GM18858 (cell line): ENCODE measurements around the gene TBKBP1.

Experiments used
- ATAC-seq: cut with Tn5 transposase; IDR thresholded peaks from one replicate; pipeline ENCODE4 v1.9.1; 2021; ENCODE audit not compliant: unreplicated experiment

The TBKBP1 gene

DNA sequence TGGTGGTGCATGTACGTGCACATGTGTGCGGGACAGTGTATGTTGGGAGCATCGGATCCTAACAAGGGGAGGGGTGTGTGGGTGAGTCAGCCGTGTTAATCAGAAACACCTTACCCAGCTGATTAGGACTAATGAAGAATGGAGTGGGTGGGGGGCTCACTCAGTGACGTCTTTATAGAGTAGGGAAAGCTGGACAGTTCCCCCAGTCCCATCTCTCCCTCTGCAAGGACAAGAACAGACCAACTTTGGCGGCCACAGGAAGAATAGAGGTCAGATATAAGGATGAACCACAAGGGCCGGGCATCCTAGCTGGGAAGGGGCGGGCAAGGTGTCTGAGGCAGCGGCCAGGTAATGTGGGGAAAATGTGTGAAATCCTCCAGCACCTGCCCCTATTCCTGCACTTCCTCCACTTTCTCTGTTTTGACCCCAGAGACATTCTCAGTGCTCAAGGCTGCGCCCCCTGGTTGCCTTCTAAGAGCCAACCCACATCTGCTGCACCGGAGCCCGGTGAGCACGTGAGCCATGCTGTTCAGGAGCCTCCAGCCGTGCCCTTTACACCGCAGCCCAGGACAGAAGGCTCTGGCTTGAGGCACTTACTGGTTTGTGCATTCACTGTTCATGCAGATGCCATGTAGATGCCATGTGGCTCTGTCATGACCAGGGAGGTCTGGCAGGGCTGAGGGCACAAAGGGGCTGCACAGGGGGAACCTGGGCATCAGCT lies 20.2 kb downstream of the TBKBP1 start:
- no peak for ATAC-seq

DNA sequence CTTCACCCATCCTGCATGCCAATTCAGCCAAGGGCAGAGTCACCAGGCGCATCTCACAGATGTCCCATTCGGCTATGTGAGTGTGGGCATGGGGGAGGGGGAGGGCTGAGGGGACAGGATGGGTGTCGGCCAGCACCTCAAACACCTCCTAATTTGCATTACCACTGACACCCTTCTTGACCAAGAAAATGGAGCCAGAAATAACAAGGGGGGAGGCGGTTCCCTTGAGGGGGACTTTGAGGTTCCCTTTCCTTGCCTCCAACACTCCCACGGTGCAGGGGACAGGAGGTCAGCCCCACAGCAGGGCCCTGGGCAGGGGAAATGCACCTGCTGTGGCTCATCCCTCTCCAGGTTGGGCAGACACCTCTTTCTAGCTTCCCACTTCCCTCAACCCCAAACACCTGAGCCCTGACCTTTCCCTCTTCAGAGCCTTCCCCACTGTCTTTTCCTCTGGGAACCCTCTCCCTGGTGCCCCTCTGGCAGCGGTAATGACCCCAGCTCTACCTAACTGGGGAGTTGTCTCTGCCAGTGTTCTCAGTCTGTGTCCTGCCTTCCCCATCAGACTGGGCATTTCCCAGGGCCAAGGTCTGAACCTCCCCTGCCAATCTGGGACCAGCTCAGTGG lies 20.9 kb downstream of the TBKBP1 start:
- no peak for ATAC-seq

DNA sequence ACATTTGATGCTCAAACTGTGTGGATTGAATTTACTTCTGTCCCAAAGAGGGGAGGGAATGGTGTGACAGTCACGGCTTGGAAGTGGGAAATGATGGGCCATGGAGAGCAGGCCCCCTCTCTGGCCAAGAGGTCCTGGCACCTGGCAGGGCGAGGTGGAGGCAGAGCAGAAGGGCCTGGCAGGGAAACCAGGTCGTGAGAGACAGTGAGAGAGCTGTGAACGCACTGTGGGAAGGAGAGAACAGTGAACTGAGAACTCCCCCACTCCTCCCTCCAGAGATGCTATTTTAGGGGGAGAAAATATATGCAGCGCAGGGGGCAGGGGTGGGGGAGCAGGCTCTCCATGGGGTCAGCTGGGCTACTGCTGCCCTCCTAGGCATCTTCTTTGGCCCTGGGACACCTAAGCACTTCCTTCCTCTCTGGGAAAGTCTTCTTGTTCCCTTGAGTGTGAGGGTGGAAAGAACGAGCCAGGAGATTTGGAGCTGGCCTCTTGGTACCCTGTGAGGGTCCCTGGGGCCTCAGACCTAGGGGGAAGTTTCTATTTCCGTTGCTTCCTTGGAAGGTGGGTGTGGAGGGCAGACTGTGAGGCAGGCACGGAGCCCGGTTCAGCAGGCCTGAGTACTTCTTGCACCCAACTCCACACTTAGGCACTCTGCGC lies 21.8 kb downstream of the TBKBP1 start:
- ATAC-seq, result no peak

DNA sequence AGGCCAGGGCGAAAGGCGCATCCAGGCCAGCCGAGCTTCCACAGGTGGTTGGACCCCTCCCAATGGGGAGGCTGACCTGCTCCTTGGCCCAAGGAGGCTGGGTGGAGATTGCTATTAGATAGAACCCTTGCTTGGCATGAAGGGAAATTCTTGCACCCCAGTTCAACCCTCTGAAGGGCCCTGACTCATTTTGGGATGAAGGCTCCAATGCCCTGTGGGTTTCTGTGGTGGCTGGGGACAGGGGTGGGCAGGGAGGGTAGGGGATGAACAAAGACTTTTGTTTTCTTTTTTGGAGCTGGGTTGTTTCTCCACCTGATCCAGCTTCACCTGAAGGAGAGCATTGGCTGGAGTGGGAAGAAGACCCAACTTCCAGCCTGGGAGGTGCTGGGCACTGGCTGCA lies 22.4 kb downstream of the TBKBP1 start:
- ATAC-seq, result no peak

DNA sequence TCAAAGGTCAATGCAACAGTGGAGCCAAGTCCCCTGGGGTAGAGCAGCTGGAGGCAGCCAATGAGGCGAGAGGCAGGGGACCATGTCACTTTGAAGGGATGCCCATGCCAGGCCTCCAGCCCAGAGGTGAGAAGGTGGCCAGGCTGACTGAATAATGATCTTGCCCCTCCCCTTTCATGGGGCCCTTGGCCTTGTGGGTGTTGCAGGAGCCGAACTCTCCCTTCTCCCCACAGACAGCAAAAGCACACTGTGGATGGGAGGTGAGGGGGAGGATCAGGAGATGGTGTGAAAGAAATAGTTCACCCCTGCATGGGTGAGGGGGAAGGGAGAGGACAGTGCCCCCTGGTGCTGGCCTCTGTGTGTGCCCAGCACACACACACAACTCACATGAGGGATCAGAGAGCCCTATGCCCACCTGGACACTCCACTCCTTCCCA lies 23.3 kb downstream of the TBKBP1 start:
- no peak for ATAC-seq

DNA sequence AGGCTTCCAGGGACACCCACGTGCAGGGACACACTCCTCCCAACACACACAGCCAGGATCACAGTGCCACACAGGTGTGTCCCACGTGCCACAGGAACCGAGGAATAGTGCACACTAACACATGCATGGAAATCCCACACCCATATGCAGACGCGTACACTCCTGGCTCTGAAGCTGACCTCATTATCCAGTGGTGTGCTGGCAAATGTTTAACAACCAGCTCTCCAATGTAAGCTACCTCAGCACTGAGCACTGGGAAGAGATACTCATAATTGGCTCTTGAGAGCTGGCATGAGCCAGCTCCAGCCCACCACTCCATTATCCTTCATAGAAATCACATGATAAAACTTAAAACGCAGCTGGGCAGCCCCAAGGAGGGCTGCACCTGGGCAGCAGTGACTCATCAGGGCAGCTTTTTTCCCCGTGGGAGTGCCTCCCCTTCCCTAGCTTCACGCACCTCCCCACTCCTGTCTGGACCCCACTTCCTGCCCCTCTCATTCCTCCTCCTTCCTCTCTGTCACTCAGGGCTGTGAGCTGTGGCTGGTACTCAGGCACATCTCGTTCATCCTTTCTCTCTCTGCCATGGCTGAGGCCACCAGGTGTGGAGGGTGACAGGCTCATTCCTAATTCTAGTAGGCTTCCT lies 24.1 kb downstream of the TBKBP1 start:
- no peak for ATAC-seq

DNA sequence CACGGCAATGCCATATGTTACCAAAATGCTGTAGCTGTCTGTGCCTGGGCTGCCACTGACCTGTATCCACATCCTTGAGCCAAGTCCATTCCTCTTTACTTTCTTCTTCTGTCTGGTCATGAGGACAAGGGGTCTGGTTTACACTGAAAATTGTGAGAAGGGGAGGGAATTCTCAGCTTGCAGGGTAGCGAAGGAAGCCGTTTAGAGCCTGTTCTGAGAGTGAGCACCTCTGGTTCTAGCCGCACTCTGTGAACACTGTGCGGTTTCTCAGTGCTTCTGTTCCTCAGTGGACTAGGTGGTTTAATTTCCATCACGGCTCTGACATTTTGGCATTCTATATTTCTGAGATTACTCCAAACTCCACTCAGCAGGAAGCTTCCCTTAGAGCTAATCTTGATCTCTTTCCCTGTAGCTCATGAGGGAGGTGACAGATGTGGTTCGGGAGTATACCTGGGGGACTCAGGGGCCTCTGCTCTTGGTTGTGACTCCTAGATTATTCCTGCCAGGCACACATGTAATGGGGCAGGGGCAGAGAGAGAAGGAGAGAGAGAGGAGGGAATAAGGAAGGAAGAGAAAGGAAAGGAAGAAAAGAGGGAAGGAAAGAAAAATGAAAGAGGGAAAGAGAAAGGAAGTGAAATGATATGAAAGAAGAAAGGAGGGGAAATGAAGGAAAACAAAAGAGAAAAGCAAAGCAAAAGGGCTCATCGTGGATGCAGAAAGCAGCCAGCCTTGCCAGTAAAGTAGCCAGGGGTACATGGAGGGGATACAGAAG lies 24.9 kb downstream of the TBKBP1 start:
- ATAC-seq, result no peak

DNA sequence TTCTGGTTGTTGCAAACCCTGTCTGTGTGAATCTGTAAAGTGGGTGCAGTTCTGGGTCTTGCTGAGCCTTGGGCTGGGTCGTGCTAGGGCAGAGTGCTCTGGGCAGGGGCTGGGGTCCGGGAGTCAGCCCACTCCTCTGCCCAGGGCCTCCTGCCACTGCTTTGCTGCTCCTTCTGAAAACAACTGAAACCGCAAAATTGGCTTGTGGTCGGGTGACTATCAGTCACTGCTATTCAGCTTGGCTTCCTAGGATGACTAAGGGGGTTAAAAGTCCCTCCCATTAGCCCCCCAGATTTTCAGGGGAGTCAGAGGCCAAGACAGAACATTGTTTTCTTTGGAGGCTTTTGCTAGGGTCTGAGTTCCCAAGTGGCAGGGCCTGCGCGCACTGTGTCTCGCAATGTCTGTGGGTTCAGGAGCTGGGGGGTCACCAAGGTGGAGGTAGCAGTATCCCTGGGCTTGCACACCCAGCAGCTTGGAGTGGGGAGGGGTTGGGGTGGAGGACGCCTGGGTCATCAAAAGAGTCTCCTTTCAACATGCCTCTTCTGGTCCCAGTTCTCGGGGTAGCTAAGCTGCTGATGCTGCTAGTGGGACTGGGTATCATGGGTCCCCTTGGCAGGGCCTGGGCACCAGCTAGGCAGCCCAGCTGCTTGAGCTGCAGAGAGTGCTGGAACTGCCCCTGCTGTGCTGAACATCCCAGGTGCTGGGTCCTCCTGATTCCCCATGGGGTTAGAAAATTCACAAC lies 25.6 kb downstream of the TBKBP1 start:
- ATAC-seq, result no peak

DNA sequence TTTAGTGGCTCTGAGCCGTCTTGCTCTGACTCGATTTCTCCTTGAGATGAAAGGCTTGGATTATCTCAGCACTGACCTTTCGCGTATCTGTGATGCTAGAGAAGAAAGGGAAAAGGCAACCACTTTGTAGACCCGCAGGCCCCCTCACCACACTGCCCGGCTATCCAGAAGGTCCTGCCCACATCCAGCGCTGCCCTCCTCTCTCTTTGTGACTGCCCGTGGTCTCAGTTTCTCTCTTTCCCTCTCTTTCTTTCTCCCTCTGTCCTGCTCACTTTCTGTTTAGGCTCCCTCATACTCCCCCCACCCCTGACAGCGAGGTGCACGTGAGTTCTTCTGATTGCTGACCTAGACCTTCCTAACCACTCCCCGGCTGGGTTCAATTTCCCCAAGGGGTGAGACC lies 26.2 kb downstream of the TBKBP1 start:
- no peak for ATAC-seq

DNA sequence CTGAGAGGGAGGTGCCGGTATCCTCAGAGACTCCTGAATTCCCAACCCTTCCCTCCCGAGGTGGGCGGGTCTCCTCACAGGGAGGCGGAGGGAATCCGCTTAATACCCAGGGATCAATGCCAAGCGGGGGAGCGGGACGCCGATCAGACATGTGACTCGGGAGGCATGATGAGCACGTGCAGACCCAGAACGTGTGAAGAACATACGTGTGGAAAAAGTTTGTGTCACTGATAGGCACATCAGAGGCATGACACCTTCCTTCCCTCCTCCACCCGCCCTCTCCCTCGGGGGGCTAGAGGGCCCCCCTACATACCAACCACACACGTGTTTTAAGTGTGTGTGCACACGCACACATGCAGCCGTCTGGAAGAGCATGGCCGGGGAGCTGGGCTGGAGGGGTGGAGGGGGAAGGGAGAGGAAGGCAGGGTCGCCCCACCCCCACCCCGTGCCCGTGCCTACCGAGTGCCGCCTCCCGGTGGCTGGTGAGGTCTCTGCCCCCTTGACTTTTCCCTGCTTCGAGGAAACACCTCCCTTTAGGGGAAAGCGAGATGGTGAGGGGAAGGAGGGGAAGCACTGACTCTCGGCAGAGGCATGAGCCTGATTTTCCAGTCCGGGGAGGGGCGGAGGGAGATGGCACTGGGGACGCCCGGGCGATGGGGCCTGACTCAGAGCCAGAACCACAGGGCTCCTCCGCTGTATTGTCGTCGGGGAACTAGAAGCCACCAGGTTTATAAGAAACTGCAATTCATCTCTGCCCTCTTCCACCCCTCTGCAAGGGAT lies 27.0 kb downstream of the TBKBP1 start:
- ATAC-seq, result no peak

DNA sequence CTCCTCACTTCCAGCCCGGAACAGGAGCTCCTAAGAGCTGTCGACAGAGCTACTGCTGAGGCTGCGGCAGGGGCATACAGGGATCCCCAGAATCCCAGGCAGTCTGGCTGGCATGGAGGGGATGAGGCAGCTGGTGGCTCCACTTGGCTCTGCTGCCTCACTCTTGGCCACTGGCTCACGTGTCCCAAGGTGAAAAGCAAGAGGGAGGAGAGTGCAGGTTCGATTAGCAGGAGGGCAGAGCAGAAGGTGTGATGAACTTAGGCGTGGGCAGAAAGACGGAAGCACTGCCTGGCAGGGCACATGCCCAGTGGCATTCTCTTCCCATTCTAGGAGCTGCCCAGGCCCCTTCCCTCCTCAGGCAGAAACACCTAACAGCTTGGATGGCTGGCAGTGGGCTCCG lies 27.8 kb downstream of the TBKBP1 start:
- ATAC-seq, result no peak

DNA sequence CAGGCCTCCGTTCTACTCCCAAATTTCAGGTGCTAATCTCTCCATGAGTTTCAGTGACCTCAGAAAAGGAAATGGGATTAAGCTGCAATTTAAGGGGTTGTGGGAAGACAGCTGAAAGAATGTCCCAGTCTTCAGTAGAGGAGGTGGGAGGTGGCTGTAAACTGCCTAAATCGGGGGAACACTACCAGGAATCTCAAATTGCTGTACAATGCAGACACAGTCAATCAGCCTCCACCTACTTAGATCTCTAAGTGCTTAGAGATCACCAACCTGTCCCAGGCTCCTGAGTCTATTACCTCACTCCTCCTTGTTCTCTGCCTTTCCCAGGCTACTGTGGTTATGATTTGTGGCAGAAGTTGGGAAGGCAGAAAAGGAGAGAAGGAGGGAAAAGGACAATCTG lies 30.7 kb downstream of the TBKBP1 start:
- ATAC-seq, result no peak

DNA sequence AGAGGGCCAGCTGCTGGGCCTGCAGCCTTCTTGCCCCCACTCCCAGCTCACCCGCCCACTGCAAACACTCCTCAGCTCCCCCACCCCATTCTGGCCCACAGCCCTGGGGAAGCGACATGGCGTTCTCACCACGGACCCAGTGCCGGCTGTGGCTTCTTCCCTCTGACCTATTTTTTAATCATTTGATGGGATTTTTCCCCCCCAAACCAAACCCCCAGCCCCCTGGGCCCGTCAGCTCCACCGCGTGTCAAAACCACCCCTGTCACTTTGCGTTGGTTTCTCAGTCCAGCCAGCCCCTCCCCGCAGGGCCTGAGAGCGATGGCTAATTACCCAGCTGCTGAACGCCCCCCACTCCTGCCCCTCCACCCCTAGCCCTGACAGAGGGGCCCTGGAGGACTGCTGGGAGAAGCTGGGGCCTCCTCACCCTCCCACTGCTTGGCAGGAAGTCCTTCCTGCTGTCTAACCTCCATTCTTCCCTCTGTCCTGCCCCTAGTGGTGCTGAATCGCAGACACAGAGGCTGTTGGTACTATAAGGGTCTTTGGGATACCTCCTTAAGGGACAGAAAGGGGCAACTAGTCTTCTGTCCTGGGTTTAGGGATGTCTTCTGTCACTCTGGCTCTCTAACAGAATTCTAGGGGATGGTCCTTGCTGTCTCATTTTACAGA lies 31.6 kb downstream of the TBKBP1 start:
- no peak for ATAC-seq

DNA sequence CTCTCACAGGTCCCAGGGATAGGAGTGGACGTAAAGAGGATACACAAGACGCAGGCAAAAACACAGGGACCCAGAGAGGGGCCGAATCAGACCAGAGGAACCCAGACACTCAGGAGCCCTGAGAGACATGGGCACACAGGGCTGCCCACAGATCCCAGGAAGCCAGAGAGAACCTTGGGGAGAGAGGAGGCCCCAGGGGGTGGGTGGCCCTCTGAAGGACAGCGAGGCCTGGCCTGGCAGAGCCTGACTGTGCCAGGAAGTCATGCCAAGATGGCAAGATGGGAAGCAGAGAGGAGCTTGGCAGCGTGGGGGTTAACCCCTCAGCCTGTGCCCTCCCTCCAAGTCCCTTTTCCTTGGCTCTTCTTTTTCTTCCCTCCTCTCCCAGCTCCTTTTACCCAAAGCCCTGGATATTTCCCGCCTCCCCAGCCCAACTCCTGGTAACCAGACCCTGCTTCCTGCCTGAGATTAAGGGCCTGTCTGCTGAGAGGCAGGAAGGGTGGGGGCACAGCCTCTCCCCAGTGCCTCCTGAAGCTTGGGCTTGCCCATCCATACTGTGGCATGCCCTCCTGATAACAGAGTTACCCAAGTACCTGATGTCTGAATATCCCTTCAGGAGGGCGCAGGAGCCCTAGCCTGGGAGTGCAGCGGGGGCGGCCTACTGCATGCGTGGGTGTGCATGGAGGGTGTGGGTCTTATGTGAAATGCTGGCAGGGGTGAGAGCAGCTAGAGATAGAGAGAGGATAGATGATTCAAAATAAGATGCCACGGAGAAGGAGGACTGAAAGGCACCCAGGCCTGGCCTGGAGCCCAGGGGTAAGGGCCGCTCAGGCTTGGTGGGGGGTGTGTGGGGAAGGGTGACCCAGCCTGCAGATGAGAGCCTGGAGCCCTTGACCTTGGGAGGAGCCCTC lies 33.1 kb downstream of the TBKBP1 start:
- no peak for ATAC-seq

DNA sequence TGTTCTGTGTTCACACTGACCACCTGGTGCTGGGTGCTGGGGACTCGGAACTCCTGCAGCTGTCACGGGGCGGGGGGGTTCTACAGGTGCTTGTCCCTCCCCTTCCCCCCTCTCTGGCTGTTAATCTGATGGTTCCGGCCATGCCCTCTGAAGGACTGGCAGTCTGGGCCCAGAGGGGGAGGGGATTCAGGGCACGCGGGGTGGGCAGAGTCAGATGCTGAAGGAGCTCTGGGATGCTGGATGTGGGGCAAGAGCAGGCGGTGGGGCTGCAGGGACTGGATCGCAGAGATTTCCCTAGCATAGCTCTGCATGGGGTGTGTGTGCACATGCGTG lies 33.7 kb downstream of the TBKBP1 start:
- ATAC-seq, result no peak

DNA sequence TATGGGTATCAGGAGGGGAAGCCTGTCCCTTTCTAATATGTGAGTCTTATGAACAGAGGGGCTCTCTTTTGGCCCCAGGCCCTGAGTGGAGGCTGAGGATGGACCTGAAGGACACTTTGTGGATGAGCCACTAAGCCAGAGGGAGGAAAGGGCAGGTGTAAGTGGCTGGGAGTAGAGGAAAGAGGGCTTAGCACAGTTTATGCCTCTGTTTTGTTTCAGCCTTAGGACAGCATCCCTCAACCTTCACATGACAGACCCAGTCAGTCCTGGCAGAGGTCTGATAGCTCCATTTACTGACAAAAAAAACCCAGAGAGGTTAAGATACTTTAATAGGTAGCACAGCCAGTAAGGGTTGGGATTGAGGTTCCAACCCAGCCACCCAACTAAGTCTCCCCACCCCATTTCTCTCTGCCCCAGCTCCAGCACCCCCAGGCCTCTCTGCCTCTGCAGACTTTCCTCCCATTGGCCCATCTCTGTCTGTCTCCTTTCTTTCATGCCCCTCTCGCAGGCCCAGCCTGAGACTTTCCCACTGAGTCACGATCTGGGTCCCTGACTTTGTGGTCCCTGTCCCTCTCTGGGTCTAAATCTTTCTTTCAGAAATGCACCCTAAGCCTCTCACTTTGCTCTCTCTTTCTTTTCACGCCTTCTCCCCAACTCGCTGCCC lies 34.4 kb downstream of the TBKBP1 start:
- ATAC-seq, result no peak

DNA sequence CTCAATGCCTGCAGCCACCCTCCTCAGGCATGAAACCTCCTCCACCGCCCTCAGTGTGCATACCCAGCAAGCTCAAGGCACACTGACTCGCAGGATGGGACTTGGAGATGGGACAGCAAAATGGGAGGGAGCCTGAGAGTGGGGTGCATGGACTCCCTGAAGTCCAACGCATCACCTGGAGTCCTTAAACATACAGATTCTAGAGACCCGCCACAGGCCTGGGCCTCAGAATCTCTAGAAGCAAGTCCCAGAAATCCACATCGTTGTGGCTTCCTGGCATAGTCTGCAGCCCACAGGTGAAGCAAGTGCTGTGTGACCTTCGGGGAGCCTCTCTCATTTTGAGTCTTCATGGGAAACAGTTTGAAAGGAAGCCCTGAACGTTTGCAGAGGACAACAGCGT lies 35.5 kb downstream of the TBKBP1 start:
- no peak for ATAC-seq

DNA sequence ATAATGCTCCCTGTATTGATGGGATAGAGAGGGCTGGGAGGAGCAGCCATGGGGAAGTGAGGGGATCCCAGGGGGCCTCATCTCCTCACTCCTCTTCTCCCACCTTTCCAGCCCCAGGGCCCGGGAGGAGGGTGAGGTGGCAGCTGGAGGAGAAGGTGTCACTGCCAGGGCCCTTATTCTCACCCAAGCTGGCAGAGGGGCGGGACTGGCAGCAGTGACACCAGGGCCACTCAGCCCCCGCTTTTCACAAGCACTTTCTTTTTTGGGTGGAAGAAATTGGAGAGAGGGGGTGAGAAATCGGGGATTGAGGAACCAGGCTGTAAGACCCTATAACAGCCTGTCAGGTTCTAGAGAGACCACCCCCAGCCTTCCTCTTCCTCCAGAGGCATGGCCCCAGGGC lies 36.7 kb downstream of the TBKBP1 start:
- no peak for ATAC-seq
